Limb (tissue), 2 donors: Measurements from ENCODE around the gene SPINT3.

Source experiments
- DNase-seq, 2 donors: peaks; one replicate each; pipeline ENCODE4 v3.0.0-alpha.2; 2016; ENCODE audit errors: extremely low spot score in 2 of 2

Gene SPINT3

DNA sequence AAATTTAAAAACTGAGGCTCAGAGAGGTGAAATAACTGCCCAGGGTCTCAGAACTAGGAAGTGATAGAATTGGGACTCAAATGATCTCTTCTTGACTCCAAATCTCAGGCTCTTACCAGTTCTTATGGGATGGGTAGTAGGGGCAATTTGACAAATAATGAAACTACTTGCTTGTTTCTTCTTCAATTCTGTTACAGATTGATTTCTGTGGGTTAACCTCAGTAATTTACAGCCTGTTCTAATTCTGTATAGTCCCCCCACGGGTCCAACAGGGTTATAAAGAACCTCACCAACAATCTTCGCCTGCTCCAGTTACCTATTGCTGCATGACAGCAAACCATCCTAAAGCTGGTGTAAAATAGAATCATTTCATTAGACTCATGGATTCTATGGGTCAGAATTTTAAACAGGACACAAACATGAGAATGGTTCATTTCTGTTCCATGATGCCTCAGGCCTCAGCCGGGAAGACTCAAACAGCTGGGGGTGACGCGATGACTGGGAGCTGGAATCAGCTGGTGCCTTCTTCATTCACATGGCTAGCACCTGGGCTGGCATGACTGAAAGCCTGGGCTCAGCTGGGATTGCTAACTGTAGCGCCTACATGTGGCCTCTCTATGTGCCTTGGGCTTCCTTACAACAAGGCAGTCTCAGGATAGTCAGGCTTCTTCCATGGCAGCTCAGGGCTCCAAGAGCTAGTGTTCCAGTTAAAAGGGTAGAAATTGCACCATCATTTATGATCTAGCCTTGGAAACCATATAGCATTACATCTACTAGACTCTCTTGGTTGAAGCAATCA is 52.5 kb downstream of the SPINT3 start:
- DNase-seq = no peak
